ENCODE data around the gene SARDH. TPM values are rescaled to one million over a fixed set of nuclear protein-coding genes. Genes with fewer than 3 reads are reported as not detected.

Gene SARDH
- total RNA-seq, 1 experiment from 2014 or later, result 5.6 TPM

DNA sequence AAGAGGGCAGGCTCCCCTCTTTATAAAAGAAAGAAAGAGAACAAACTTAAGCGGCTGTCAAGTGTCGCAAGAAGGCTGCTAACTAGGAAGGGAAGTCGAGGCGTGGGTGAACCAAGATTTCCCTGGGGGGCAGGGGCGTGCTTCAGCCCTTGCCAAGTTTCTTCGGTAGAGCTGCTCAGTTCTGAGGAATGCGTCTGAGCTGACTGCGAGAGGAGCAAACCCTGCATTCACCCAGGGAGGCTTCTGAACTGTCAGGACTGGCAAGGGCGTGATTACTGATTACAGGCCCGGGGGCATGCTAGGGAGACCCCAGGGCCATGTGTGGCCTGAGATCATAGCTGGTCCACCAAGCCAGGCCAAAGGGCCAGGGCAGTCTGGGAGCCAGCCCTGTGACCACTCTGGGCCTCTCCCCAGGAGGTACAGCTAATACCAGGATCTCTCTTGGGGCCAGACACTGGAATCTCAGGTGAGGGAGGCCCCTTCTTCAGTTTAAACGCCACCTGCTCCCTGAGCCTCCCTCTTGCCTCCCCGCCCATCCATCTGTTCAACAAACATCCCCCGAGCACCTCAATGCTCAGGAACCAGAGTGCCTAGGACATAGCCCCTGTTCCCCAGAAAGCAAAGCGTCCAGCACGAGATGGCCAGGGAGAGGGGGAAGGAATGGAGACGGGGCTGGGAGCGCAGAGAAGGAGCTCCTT is 30.9 kb downstream of the SARDH start (continued):
- TF ChIP-seq, protein P1, sequence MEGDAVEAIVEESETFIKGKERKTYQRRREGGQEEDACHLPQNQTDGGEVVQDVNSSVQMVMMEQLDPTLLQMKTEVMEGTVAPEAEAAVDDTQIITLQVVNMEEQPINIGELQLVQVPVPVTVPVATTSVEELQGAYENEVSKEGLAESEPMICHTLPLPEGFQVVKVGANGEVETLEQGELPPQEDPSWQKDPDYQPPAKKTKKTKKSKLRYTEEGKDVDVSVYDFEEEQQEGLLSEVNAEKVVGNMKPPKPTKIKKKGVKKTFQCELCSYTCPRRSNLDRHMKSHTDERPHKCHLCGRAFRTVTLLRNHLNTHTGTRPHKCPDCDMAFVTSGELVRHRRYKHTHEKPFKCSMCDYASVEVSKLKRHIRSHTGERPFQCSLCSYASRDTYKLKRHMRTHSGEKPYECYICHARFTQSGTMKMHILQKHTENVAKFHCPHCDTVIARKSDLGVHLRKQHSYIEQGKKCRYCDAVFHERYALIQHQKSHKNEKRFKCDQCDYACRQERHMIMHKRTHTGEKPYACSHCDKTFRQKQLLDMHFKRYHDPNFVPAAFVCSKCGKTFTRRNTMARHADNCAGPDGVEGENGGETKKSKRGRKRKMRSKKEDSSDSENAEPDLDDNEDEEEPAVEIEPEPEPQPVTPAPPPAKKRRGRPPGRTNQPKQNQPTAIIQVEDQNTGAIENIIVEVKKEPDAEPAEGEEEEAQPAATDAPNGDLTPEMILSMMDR (IDR thresholded peaks at IDR 0.05 in 2 of 3, conservative IDR thresholded peaks at IDR 0.05 in 1 of 3; ENCODE audit: borderline replicate concordance in 1 of 3, insufficient read depth in 1 of 3, low read depth in 2 of 3, low read length in 2 of 3), result no peak

DNA sequence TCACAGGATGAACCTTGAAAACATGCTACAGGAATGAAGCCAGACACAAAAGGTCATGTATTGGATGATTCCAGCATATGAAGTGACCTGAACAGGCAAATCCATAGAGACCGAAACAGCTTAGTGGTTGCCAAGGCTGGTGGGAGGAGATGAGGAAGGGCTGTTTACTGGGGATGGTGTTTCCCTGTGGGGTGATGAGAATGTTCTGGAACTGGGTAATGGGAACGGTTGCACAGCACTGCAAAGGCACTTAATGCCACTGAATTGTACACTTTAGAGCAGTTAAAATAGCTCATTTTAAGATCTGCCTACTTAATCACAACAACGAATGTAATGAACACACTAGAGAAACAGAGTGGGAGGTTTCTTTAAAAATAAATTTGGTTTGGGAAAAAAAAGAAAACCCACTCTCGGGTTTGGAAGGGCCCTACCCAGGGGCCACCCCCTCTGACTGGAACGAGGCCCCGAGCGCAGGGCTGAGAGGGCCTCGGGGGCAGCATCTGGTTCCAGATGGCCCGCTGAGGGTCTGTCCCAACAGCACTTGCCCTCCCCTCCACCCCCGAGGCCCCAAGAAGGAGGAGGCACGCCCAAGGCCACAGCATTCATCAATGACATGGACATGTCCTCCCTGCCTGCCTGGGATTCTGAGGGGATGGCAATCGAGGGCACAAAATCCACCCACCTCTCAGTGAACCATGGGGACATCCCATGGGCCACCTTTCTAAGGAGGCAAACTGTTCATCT is 31.7 kb downstream of the SARDH start:
- Histone ChIP-seq H3K4me3 (replicated peaks in 1 of 2; ENCODE audit: low read depth in 1 of 2, low read length in 2 of 2) (no peak overlapping the region), H3K27me3 (ENCODE audit: insufficient read depth, low read length) (no peaks in the 10 kb centered on the region), H3K9ac (ENCODE audit: low read length) (no peak overlapping the region), H3K36me3 (ENCODE audit: control insufficient read depth in 1 of 2, insufficient read depth in 2 of 2, low read length in 2 of 2) (no peaks in the 10 kb centered on the region), H3K9me2 (ENCODE audit: insufficient read depth) (no peaks in the 10 kb centered on the region), H3K27ac (ENCODE audit: low read depth, low read length) (no peak overlapping the region), H4K20me1 (ENCODE audit: insufficient read depth) (no peaks in the 10 kb centered on the region), H3K9me3 (ENCODE audit: control insufficient read depth in 1 of 2, insufficient read depth in 1 of 2, low read depth in 1 of 2, low read length in 2 of 2) (no peaks in the 10 kb centered on the region), H3K4me2 (ENCODE audit: low read length) (no peak overlapping the region), H2AFZ (ENCODE audit: low read depth, low read length, poor library complexity, severe bottlenecking) (no peak overlapping the region), H3K79me2 (ENCODE audit: insufficient read depth, low read length) (no peaks in the 10 kb centered on the region), H3K4me1 (ENCODE audit: control insufficient read depth in 1 of 2, insufficient read depth in 2 of 2, low read length in 2 of 2) (no peaks in the 10 kb centered on the region)
- TF ChIP-seq RAD21 (IDR thresholded peaks at IDR 0.05; ENCODE audit: low read depth), result no peak
- TF ChIP-seq, protein P2, sequence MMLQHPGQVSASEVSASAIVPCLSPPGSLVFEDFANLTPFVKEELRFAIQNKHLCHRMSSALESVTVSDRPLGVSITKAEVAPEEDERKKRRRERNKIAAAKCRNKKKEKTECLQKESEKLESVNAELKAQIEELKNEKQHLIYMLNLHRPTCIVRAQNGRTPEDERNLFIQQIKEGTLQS (IDR thresholded peaks at IDR 0.05), result no peak
- TF ChIP-seq, protein P3, sequence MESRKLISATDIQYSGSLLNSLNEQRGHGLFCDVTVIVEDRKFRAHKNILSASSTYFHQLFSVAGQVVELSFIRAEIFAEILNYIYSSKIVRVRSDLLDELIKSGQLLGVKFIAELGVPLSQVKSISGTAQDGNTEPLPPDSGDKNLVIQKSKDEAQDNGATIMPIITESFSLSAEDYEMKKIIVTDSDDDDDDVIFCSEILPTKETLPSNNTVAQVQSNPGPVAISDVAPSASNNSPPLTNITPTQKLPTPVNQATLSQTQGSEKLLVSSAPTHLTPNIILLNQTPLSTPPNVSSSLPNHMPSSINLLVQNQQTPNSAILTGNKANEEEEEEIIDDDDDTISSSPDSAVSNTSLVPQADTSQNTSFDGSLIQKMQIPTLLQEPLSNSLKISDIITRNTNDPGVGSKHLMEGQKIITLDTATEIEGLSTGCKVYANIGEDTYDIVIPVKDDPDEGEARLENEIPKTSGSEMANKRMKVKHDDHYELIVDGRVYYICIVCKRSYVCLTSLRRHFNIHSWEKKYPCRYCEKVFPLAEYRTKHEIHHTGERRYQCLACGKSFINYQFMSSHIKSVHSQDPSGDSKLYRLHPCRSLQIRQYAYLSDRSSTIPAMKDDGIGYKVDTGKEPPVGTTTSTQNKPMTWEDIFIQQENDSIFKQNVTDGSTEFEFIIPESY (IDR thresholded peaks at IDR 0.05; ENCODE audit: extremely low read depth, insufficient replicate concordance, low read length), result no peak
- no peak for TF ChIP-seq POLR2AphosphoS5 (IDR thresholded peaks at IDR 0.05; ENCODE audit: low read depth, low read length)
- TF ChIP-seq SIN3A (IDR thresholded peaks at IDR 0.05; ENCODE audit: low read depth), result no peak
- TF ChIP-seq, protein P1 (IDR thresholded peaks at IDR 0.05 in 2 of 3, conservative IDR thresholded peaks at IDR 0.05 in 1 of 3; ENCODE audit: borderline replicate concordance in 1 of 3, insufficient read depth in 1 of 3, low read depth in 2 of 3, low read length in 2 of 3), result no peak
- TF ChIP-seq, protein P4, sequence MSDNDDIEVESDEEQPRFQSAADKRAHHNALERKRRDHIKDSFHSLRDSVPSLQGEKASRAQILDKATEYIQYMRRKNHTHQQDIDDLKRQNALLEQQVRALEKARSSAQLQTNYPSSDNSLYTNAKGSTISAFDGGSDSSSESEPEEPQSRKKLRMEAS (IDR thresholded peaks at IDR 0.05), result no peak
- TF ChIP-seq EGR1 (IDR thresholded peaks at IDR 0.05; ENCODE audit: low read depth), result no peak
- TF ChIP-seq SP1 (IDR thresholded peaks at IDR 0.05; ENCODE audit: low read depth), result no peak
- no peak for TF ChIP-seq FOSL1 (IDR thresholded peaks at IDR 0.05; ENCODE audit: low read depth)
- no TSS peak for BruUV-seq (replicated peaks)
- POLR2A ChIA-PET, result no interaction called here
- RAD21 ChIA-PET (ENCODE audit: low non-redundant PET in 1 of 2, low total read pairs in 2 of 2, uncharacterized antibody in 2 of 2, unreplicated experiment in 2 of 2), result no interaction called here
- no peak for ATAC-seq
- DNase-seq (ENCODE audit: low read depth, low spot score), result no peak
- intact Hi-C loops (cut with micrococcal nuclease), result no loop called here
- CTCF ChIA-PET, result no interaction called here

All from HCT116 (cell line).